ENCODE results near the gene RPS16.

- TF ChIP-seq ZNF274 (CRISPR knock-in tag; IDR thresholded peaks at IDR 0.05) (no peak), CTCF (CRISPR knock-in tag; IDR thresholded peaks at IDR 0.05) (no peak), HNRNPK (IDR thresholded peaks at IDR 0.05; ENCODE audit: low read depth, low read length, poor library complexity, severe bottlenecking) (no peak), POLR2AphosphoS5 (IDR thresholded peaks at IDR 0.05; ENCODE audit: low read depth, low read length) (no peak), ZFP91 (CRISPR knock-in tag; IDR thresholded peaks at IDR 0.05; ENCODE audit: borderline replicate concordance) (no peak), HNF1B (CRISPR knock-in tag; IDR thresholded peaks at IDR 0.05) (no peak)
Observed at GRCh38 chr19:39427707-39428106, 8.0 kb downstream of the RPS16 start.

Data from HepG2 (cell line).